ENCODE results near the gene SCT. TPM values are rescaled to one million over a fixed set of nuclear protein-coding genes. Genes with fewer than 3 reads are reported as not detected.

The SCT gene
- total RNA-seq, 1 donor from 2014 or later: not detected

DNA sequence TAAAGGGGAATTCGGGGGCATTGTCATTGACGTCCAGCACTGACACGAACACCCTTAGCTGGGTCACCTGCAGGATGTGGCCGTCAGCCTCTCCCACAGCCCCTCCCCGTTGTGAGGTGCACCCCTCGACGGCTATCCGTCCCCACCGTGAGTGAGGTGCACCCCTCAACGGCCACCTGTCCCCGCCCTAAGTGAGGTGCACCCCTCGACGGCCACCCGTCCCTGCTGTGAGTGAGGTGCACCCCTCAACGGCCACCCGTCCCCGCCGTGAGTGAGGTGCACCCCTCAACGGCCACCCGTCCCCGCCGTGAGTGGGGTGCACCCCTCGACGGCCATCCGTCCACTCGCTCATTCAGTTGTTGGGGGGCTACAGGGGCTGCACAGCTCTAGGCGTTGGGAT lies 5.1 kb downstream of the SCT start:
- H3K9me3 ChIP-seq: no peaks in the 10 kb centered on the region
- H3K27me3 ChIP-seq: no peaks in the 10 kb centered on the region
- peaks cover 0 to 8% of the 10 kb centered on the region in 2 donors for H3K36me3 ChIP-seq
- H3K4me3 ChIP-seq: no peak overlapping the region
- H3K4me1 ChIP-seq: no peaks in the 10 kb centered on the region
- TF ChIP-seq, protein P1, sequence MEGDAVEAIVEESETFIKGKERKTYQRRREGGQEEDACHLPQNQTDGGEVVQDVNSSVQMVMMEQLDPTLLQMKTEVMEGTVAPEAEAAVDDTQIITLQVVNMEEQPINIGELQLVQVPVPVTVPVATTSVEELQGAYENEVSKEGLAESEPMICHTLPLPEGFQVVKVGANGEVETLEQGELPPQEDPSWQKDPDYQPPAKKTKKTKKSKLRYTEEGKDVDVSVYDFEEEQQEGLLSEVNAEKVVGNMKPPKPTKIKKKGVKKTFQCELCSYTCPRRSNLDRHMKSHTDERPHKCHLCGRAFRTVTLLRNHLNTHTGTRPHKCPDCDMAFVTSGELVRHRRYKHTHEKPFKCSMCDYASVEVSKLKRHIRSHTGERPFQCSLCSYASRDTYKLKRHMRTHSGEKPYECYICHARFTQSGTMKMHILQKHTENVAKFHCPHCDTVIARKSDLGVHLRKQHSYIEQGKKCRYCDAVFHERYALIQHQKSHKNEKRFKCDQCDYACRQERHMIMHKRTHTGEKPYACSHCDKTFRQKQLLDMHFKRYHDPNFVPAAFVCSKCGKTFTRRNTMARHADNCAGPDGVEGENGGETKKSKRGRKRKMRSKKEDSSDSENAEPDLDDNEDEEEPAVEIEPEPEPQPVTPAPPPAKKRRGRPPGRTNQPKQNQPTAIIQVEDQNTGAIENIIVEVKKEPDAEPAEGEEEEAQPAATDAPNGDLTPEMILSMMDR (IDR thresholded peaks at IDR 0.05): no peak
- H3K27ac ChIP-seq: no peak overlapping the region
- intact Hi-C loops (cut with DNase I): no loop called here
- no peak for DNase-seq (ENCODE audit: low spot score in 2 of 2)

DNA sequence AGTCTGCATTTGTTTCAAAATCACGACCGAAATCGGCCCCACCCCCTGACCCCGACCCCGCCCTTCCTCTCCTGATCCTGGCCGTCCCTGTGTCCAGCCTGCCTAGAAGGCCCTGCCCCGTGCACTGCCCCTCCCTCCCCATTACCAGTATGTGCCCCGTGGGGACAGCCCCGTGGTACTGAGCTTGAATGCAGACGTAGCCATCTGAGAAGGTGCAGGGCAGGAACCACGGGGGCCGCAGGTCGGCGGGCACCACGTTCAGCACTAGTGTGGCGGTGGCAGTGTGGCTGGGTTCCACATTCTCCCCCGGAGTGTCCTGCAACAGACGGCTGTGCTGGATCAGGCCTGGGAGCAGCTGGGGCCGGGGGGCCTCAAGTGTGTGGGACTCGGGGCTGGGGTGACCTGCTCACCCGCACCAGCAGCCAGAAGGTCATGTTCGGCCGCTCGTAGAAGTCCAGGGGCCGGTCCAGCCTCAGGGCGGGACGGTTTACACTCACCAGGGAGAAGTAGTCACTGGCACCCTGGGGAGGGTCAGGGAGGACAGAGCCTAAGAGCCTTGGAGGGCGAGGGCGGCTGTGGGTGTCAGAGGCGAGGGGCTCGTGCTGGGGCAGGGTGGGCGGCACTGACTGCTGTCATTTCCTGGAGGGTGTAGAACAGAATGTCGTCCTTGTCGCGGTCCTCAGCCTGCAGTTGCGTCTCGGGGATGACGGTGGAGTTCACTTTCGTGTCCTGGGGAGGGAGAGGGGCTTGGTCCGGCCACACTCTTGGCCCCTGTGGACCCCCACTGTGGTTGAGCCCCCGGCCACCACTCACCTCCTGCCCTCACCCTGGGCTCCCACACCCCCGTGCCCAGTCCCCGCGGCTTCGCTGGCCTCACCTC lies 5.8 kb downstream of the SCT start:
- no peaks in the 10 kb centered on the region for H3K9me3 ChIP-seq
- TF ChIP-seq, protein P1 (IDR thresholded peaks at IDR 0.05): no peak
- H3K27me3 ChIP-seq: no peaks in the 10 kb centered on the region
- H3K4me1 ChIP-seq: no peaks in the 10 kb centered on the region
- H3K4me3 ChIP-seq: no peak overlapping the region
- H3K27ac ChIP-seq: no peak overlapping the region
- intact Hi-C loops (cut with DNase I): no loop called here
- H3K36me3 ChIP-seq: peaks cover 0 to 8% of the 10 kb centered on the region in 2 donors
- no peak for DNase-seq (ENCODE audit: low spot score in 2 of 2)

DNA sequence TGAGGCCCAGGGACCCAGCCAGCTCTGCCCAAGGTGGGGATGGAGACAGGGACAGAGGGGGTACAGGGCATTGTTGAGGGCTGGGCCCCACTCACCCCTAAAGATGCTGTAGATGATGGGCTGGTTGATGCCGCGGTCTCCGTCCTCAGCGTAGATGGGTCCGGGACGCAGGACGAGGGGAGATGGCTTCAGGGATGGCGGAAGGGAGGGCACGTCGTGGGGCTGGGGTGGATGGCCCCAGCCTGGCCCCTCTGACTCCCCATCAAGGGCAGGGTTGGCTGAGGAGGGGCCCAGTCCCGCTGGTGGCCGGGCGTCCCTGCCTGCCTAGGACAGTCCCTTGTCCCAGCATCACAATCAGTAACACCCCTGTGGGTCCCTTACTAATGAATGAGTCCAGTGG lies 6.8 kb downstream of the SCT start:
- TF ChIP-seq, protein P1 (IDR thresholded peaks at IDR 0.05): no peak
- no peaks in the 10 kb centered on the region for H3K27me3 ChIP-seq
- peaks cover 1 to 2% of the 10 kb centered on the region in 2 donors for H3K4me1 ChIP-seq
- no peaks in the 10 kb centered on the region for H3K9me3 ChIP-seq
- no peak for DNase-seq (ENCODE audit: low spot score in 2 of 2)
- peaks cover 0 to 8% of the 10 kb centered on the region in 2 donors for H3K36me3 ChIP-seq
- H3K4me3 ChIP-seq: no peak overlapping the region
- H3K27ac ChIP-seq: no peak overlapping the region
- intact Hi-C loops (cut with DNase I): no loop called here

DNA sequence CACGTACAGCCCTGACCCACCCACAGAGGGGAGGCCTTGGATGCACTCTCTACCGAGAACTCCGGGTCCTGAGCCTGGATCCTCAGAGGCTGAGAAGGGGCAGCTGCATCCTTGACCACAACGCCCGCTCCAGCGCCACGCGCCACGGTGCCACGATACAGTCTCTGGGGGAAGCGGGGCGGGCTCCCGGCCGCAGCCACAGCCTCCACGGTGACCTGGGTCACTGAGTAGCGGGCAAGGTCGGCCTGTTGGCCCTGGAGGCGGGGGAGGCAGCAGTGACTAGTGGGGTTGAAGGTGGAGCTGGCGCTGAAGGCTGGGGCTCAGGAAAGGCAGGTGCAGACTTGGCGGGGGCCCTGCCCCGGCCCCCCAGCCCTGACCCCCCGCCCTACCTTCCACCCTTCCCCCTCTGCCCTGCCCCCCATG lies 7.3 kb downstream of the SCT start:
- Histone ChIP-seq H3K4me1 (peaks cover 7 to 8% of the 10 kb centered on the region in 2 donors), H3K9me3 (no peaks in the 10 kb centered on the region), H3K4me3 (no peak overlapping the region), H3K27me3 (no peaks in the 10 kb centered on the region), H3K36me3 (peaks cover 0 to 8% of the 10 kb centered on the region in 2 donors), H3K27ac (no peak overlapping the region)
- intact Hi-C loops (cut with DNase I): loop anchor here (5.0 kb wide), 1 partner anchor 108 kb away; no protein-coding TSS in a partner anchor
- TF ChIP-seq, protein P1 (IDR thresholded peaks at IDR 0.05): no peak
- DNase-seq (ENCODE audit: low spot score in 2 of 2): no peak

DNA sequence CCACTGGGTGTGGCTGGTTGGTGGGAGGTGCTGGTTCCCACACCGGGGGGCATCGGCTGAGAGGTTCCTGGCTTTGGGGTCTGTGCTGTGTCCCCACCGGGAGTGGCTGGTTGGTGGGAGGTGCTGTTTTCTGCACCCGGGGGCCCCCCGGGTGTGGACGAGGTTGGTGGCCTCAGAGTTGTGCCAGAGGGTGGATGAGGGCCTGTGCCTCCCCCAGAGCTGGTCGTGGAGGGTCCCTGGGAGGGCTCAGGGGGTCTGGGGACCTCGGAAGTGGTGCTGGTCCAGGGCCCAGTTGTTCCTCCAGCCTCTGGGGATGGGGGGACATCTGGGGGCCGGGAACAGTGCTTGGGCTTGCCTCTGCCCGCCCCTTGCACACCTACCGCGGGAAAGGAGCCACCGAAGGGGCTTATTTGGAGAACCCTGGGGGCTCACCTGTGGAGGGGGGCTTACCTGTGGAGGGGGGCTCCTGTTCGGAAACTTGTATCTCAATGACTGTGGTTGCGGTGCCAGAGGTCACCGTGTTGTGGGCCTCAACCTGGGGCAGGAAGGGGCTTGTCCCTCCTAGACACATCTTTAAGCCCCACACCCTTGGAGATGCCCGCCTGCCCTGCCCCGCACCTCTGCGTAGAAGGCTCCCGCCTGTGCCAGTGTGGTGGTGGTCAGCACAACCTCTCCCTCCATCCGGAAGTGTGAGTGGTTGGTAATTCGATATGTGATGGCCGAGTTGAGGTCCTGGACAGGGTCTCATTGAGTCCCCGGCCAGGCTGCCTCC lies 7.9 kb downstream of the SCT start:
- TF ChIP-seq, protein P1 (IDR thresholded peaks at IDR 0.05): no peak
- Histone ChIP-seq H3K9me3 (no peaks in the 10 kb centered on the region), H3K4me3 (no peak overlapping the region), H3K4me1 (peaks cover 11% of the 10 kb centered on the region in 2 donors), H3K27ac (no peak overlapping the region), H3K27me3 (no peaks in the 10 kb centered on the region), H3K36me3 (peaks cover 0 to 8% of the 10 kb centered on the region in 2 donors)
- DNase-seq (ENCODE audit: low spot score in 2 of 2): no peak
- intact Hi-C loops (cut with DNase I): loop anchor here (5.0 kb wide), 1 partner anchor 108 kb away; no protein-coding TSS in a partner anchor

All from ascending aorta (tissue), 2 donors.